Heart right ventricle (tissue), 16 donors: Measurements from ENCODE around the gene ARFGEF3. TPM values are rescaled to one million over a fixed set of nuclear protein-coding genes. Genes with fewer than 3 reads are reported as not detected.

ENCODE experiments used
- ATAC-seq, 8 donors: fragments of 200-7000 bp; cut with Tn5 transposase; one replicate each; pipeline ENCODE4 v1.9.1; 2020; ENCODE audit warnings: mild to moderate bottlenecking in 8 of 8, moderate library complexity in 8 of 8, moderate number of reproducible peaks in 1 of 8
- DNase-seq, 2 donors: peaks; one replicate each; pipeline ENCODE4 v3.0.0-alpha.2; 2020
- H3K27ac ChIP-seq, 10 donors: fragments of 200-600 bp; sonication (generic) in 2 of 10; one replicate each; pipeline versions ENCODE4 v1.5.0 to v1.8.0; 2020 to 2022; ENCODE audit warnings: mild to moderate bottlenecking in 3 of 10
- H3K27me3 ChIP-seq, 7 donors: fragments of 200-600 bp; one replicate each; pipeline ENCODE4 v1.8.0; 2021 to 2022; ENCODE audit warnings: mild to moderate bottlenecking in 2 of 7
- H3K36me3 ChIP-seq, 9 donors: fragments of 200-600 bp; sonication (generic) in 1 of 9; one replicate each; pipeline versions ENCODE4 v1.5.0 to v1.8.0; 2020 to 2022; ENCODE audit warnings: mild to moderate bottlenecking in 2 of 9
- H3K4me1 ChIP-seq, 9 donors: fragments of 200-600 bp; sonication (generic) in 1 of 9; one replicate each; pipeline versions ENCODE4 v1.5.0 to v1.8.0; 2020 to 2022; ENCODE audit warnings: mild to moderate bottlenecking in 4 of 9
- H3K4me3 ChIP-seq, 10 donors: fragments of 200-600 bp; sonication (generic) in 2 of 10; one replicate each; pipeline versions ENCODE4 v1.5.0 to v1.8.0; 2020 to 2022; ENCODE audit warnings: mild to moderate bottlenecking in 7 of 10, moderate library complexity in 2 of 10
- H3K9me3 ChIP-seq, 11 donors: fragments of 200-600 bp in 10 of 11; sonication (generic) in 2 of 11; one replicate each; pipeline versions ENCODE4 v1.5.0 to v1.8.0; 2013 to 2022; ENCODE audit warnings: mild to moderate bottlenecking in 2 of 11, control low read depth in 1 of 11, moderate library complexity in 1 of 11
- WGBS, 2 donors: extraction: QIAGEN DNeasy Blood & Tissue Kit; methylation state at CpG; one replicate each; pipeline ENCODE4 v1.1.7; 2013; ENCODE audit warnings: inconsistent platforms in 1 of 2; 5-methylcytosine and 5-hydroxymethylcytosine counted together
- intact Hi-C, 10 donors: fragments of 100-400 bp; cut with DNase I; formaldehyde crosslinking; loops; one replicate each; pipeline versions ENCODE4 v1.11.1 to v1.14.2; 2022
- polyA plus RNA-seq, 2 donors: library from polyadenylated mRNA; stranded (reverse); fragments of 200-250 nt; gene quantifications; one replicate each; pipeline ENCODE4 v1.2.3, GENCODE V29; 2013
- total RNA-seq, 10 donors: library from RNA; stranded (reverse); fragmentation: NEBNext Ultra II Directional in 3 of 10; extraction: Animal tissue kit (Norgen Biotek cat#: 25700) in 3 of 10; gene quantifications; one replicate each; pipeline versions ENCODE4 v1.2.1 to v1.2.4, GENCODE V29; 2021 to 2023
- TF ChIP-seq, protein P1 (sequence below), 9 donors: fragments of 200-600 bp; sonication (generic) in 2 of 9; IDR thresholded peaks; one replicate each; pipeline versions ENCODE4 v1.5.0 to v1.8.0; 2021 to 2022; ENCODE audit warnings: antibody characterized with exemption in 9 of 9, mild to moderate bottlenecking in 5 of 9, moderate library complexity in 1 of 9
- donor health status: Arrhythmogenic right ventricular cardiomyopathy.
- donor health status: ischemic (EF 13 %, LVEDD 7.1; RV severe dilation, severe dysfunction).
- donor health status: healthy with polysubstance abuse.
- donor health status: DM: no; HTN: yes; CAD: no.
- donor health status: DM: no; HTN: no; CAD: no.
- donor health status: ischemic (EF 25% LVEDD 6.9; RV normal size, moderate dysfunction).
- donor health status: ischemic (EF 25% LVEDD 5.7; RV mildly dilated, moderate dysfunction).
- donor health status: healthy.
- donor health status: DM: yes; HTN: yes; CAD: no.
- donor health status: Ischemic cardiomyopathy.
- donor health status: ischemic (EF 35%, LVEDD 5.7; RV mildly dilated, moderate dysfunction).
- donor health status: nonischemic (EF 11% LVEDD 7.7; RV severe dilation, severe dysfunction).
- donor health status: DM: yes; HTN: yes; CAD: no.
- donor health status: PGD.
- donor health status: ischemic (EF 29% LVEDD 5.4; RV normal size, mild dysfunction).
- donor health status: nonischemic (EF 23%, LVEDD 6.1; RV moderate dilation, normal function).

Gene ARFGEF3
- total and polyA plus RNA-seq, 12 donors: 0.33 to 11.1 (median 3.3) TPM

DNA sequence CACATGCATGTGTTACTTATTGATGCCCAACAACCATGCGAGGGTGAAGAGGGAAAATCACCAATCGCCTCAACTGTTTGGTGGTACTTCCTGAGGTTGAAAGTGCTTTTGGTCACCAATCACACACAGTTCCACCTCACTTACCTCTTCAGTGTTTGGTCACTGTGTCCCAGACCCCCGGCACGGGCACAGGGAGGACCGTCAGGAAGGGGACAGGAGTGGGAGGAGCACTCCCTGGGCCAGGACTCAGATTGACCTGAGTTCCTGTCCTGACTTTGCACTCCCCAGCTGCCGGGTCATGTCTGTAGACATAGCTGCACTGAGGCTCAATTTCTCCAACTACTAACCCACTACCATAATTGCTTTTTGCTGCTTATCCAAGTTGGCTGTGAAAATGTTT lies 130.7 kb downstream of the ARFGEF3 start:
- DNase-seq (no peak), ATAC-seq (no peak)
- Histone ChIP-seq H3K9me3 (no peaks in the 10 kb centered on the region), H3K4me1 (no peaks in the 10 kb centered on the region), H3K27me3 (no peaks in the 10 kb centered on the region), H3K4me3 (no peak overlapping the region), H3K36me3 (peaks cover 0 to 3% (median 0%) of the 10 kb centered on the region in 9 donors), H3K27ac (no peak overlapping the region)
- TF ChIP-seq, protein P1, sequence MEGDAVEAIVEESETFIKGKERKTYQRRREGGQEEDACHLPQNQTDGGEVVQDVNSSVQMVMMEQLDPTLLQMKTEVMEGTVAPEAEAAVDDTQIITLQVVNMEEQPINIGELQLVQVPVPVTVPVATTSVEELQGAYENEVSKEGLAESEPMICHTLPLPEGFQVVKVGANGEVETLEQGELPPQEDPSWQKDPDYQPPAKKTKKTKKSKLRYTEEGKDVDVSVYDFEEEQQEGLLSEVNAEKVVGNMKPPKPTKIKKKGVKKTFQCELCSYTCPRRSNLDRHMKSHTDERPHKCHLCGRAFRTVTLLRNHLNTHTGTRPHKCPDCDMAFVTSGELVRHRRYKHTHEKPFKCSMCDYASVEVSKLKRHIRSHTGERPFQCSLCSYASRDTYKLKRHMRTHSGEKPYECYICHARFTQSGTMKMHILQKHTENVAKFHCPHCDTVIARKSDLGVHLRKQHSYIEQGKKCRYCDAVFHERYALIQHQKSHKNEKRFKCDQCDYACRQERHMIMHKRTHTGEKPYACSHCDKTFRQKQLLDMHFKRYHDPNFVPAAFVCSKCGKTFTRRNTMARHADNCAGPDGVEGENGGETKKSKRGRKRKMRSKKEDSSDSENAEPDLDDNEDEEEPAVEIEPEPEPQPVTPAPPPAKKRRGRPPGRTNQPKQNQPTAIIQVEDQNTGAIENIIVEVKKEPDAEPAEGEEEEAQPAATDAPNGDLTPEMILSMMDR (IDR thresholded peaks at IDR 0.05): no peak
- 89 to 91% methylated on average over 6 of the region's 6 CpGs for WGBS, 2 donors
- intact Hi-C loops: loop anchor here in 2 of 10 donors (10.0 kb wide), 2 partner anchors 102 to 112 kb away; partner anchors contain the start of gene HEBP2 (in 1 of the 2)

DNA sequence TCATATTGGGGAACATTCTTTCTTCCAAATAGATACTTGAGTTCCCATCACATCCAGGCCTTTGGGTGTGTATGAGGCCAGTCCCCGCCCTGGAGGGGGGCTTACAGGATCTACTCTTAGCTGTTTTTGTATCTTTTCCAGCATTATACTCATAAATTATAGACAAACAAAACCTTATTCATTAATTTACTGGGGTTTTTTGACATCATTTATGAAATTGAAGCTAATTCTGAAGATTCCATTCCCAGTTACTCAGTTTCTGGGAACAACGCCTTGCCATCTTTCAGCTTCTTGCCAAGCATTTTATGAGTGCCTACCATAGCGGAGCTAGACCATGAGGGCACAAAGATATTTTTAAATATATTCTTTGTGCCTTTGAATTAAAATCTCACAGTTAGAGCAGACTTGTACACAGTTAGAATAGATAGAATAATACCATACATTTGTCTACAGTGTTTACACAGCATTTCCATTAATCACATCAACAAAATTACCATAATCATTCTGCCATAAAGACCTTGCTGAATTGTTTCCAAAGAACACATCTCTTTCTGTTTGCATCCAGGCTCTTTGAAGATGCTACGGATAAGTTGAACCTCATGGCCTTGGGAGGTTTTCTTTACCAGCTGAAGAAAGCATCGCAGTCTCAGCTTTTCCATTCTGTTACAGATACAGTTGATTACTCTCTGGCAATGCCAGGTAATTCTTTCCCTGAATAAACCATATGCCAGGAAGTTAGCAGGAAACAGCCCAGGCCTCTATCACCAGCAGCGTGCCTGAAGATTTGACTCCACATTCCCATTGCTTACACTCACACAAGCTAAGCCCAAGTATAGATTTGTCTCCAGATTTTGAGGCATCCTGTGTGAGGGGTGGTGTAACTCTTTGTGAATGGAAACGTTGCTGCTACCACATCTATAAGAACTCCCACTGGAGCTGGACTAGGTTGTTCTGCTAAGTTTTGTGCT lies 132.0 kb downstream of the ARFGEF3 start:
- 77 to 83% methylated on average over 7 of the region's 7 CpGs for WGBS, 2 donors
- ATAC-seq (no peak), DNase-seq (no peak)
- no peaks in the 10 kb centered on the region for H3K27me3 ChIP-seq
- H3K4me1 ChIP-seq: peaks cover 0 to 4% (median 0%) of the 10 kb centered on the region in 9 donors
- no peak overlapping the region for H3K27ac ChIP-seq
- TF ChIP-seq, protein P1 (IDR thresholded peaks at IDR 0.05): no peak
- no peaks in the 10 kb centered on the region for H3K9me3 ChIP-seq
- intact Hi-C loops: loop anchor here in 2 of 10 donors (10.0 kb wide), 2 partner anchors 101 to 111 kb away; partner anchors contain the start of gene HEBP2 (in 1 of the 2)
- no peak overlapping the region for H3K4me3 ChIP-seq
- H3K36me3 ChIP-seq: peaks cover 0 to 13% (median 0%) of the 10 kb centered on the region in 9 donors

DNA sequence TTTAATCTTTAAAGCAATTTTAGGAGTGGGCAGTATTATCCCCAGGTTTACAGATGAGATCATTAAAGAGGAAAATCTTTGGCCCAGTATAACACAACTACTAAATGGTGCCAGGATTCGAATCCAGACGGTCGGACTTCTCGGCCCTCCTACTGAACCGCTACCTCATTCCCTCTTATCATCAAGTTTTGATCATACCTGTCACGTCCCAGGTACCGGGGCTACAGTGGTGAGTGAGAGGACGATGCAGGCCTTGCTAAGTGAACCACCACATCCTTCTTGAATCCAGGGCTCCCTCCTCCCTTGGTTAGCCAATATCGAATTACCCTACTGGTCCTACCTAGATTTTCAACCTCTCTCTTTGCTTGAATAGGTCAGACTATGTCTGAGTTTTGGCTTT lies 134.6 kb downstream of the ARFGEF3 start:
- no peaks in the 10 kb centered on the region for H3K9me3 ChIP-seq
- no peak overlapping the region for H3K4me3 ChIP-seq
- H3K27ac ChIP-seq: no peak overlapping the region
- ATAC-seq (no peak), DNase-seq (no peak)
- peaks cover 0 to 4% (median 0%) of the 10 kb centered on the region in 9 donors for H3K4me1 ChIP-seq
- intact Hi-C loops: loop anchor here in 4 of 10 donors (5.0 to 10.0 kb wide), 4 partner anchors 98 to 111 kb away; partner anchors contain the start of gene HEBP2 (in 2 of the 4)
- H3K27me3 ChIP-seq: no peaks in the 10 kb centered on the region
- 94 to 98% methylated on average over 9 of the region's 9 CpGs for WGBS, 2 donors
- TF ChIP-seq, protein P1 (IDR thresholded peaks at IDR 0.05): no peak
- H3K36me3 ChIP-seq: peaks cover 0 to 24% (median 0%) of the 10 kb centered on the region in 9 donors

DNA sequence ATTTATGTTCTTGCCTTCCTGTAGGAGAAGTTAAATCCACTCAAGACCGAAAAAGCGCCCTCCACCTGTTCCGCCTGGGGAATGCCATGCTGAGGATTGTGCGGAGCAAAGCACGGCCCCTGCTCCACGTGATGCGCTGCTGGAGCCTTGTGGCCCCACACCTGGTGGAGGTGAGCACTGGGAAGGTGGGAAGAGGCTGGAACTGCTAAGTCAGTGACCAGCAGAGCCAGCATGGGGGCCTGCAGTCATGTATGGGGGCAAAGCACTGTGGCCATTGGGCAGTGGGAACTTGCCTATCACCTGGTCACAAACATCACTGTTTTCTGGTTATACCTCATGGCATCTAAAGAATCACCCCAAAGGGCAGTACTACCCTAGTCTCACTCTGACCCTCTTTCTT lies 135.0 kb downstream of the ARFGEF3 start:
- no peaks in the 10 kb centered on the region for H3K9me3 ChIP-seq
- H3K36me3 ChIP-seq: peaks cover 0 to 24% (median 0%) of the 10 kb centered on the region in 9 donors
- no peak overlapping the region for H3K27ac ChIP-seq
- DNase-seq (no peak), ATAC-seq (no peak)
- 95 to 96% methylated on average over 7 of the region's 7 CpGs for WGBS, 2 donors
- H3K4me1 ChIP-seq: peaks cover 0 to 4% (median 0%) of the 10 kb centered on the region in 9 donors
- TF ChIP-seq, protein P1 (IDR thresholded peaks at IDR 0.05): no peak
- intact Hi-C loops: loop anchor here in 4 of 10 donors (5.0 to 10.0 kb wide), 4 partner anchors 98 to 111 kb away; partner anchors contain the start of gene HEBP2 (in 2 of the 4)
- no peaks in the 10 kb centered on the region for H3K27me3 ChIP-seq
- no peak overlapping the region for H3K4me3 ChIP-seq
